Esophagus muscularis mucosa (tissue), 4 donors: ENCODE results near the gene AOC3. TPM values are rescaled to one million over a fixed set of nuclear protein-coding genes. Genes with fewer than 3 reads are reported as not detected.

Source experiments
- DNase-seq: peaks from one replicate; pipeline ENCODE4 v3.0.0-alpha.2; 2017; ENCODE audit errors: extremely low spot score
- H3K27ac ChIP-seq, 4 donors: fragments of 200-600 bp; sonication (generic); replicated peaks in 1 of 4; 1 replicate in 3 of 4; 2 replicates in 1 of 4; pipeline ENCODE4 v1.5.1; 2016 to 2019; ENCODE audit warnings: mild to moderate bottlenecking in 1 of 4
- H3K27me3 ChIP-seq, 4 donors: fragments of 200-600 bp; sonication (generic); one replicate each; pipeline versions ENCODE4 v1.5.1 to v1.6.0; 2016 to 2019
- H3K36me3 ChIP-seq, 4 donors: fragments of 200-600 bp; sonication (generic); one replicate each; pipeline ENCODE4 v1.5.1; 2016 to 2019
- H3K4me1 ChIP-seq, 4 donors: fragments of 200-600 bp; sonication (generic); one replicate each; pipeline ENCODE4 v1.5.1; 2016 to 2019
- H3K4me3 ChIP-seq, 4 donors: fragments of 200-600 bp; sonication (generic); 1 replicate in 2 of 4; 2 replicates in 2 of 4; pipeline ENCODE4 v1.5.1; 2016 to 2019; ENCODE audit warnings: mild to moderate bottlenecking in 4 of 4, moderate library complexity in 1 of 4
- H3K9me3 ChIP-seq, 4 donors: fragments of 200-600 bp; sonication (generic); 1 replicate in 3 of 4; 2 replicates in 1 of 4; pipeline ENCODE4 v1.5.1; 2016 to 2019
- CTCF ChIP-seq, 3 experiments: fragments of 200-600 bp in 2 of 3; fragments of 450-650 bp in 1 of 3; sonication (generic) in 2 of 3; IDR thresholded peaks; one replicate each; pipeline ENCODE4 v1.5.1; 2017 to 2019; ENCODE audit warnings: antibody characterized with exemption in 3 of 3, mild to moderate bottlenecking in 2 of 3, moderate library complexity in 1 of 3
- EP300 ChIP-seq: sonication (generic); formaldehyde crosslinking; IDR thresholded peaks from one replicate; pipeline ENCODE4 v1.6.1; 2017; ENCODE audit warnings: antibody characterized with exemption
- POLR2A ChIP-seq: fragments of 450-650 bp; IDR thresholded peaks from one replicate; pipeline ENCODE4 v1.6.1; 2017; ENCODE audit warnings: antibody characterized with exemption, moderate library complexity, mild to moderate bottlenecking, low read depth
- POLR2AphosphoS5 ChIP-seq, 2 donors: sonication (generic); formaldehyde crosslinking; IDR thresholded peaks; one replicate each; pipeline ENCODE4 v1.6.1; 2017; ENCODE audit warnings: antibody characterized with exemption in 2 of 2
- WGBS: methylation state at CpG from one replicate; pipeline ENCODE4 v1.1.5; 2018; 5-methylcytosine and 5-hydroxymethylcytosine counted together
- intact Hi-C: fragments of 100-400 bp; cut with DNase I; formaldehyde crosslinking; loops from one replicate; pipeline ENCODE4 v1.15.1; 2023
- total RNA-seq, 4 donors: library from RNA; depleted of rRNA; stranded (reverse); fragments of >200 nt; gene quantifications; one replicate each; pipeline versions ENCODE4 v1.1.0 to v1.2.1, GENCODE V29; 2016

AOC3 gene
- total RNA-seq, 4 donors from 2014 or later: 89.0 to 242 (median 118) TPM

DNA sequence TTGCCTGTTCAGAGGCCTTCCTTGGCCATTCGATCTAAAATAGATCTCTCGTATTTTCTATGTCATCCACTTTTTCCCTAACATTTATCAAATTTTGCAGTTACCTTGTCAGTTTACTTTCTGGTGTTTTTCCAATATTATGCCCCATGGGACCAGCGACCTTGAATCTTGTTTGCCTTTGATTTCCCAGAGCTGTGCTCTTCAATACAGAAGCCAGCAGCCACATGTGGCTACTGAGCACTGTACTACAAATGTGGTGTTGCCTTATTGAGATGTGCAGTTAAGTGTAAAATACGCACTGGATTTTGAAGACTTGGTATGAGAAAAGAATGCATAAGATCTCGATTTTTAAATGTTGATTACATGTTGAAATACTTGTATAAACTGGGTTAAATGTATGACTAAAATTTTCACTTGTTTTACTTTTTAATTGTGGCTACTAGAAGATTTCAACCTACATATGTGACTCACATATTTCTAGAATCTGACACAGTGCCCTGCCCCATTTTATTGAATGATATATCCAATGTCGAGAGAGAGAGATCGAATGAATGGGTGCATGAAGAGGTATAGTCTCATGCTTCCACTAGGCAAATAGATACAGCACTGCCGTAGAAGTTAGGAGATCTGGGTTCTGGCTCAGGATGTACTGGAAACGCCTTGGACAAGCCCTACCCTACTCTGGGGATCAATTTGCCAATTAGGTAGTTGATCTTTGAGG, 18.6 kb upstream of the AOC3 start:
- peak overlapping the region; percentile 87 to 94 (median 92) for H3K4me3 ChIP-seq
- no peaks in the 10 kb centered on the region for H3K27me3 ChIP-seq
- H3K27ac ChIP-seq: peak overlapping the region; percentile 86 to 95 (median 89)
- no peak for TF ChIP-seq POLR2AphosphoS5 (IDR thresholded peaks at IDR 0.05)
- no peak for TF ChIP-seq CTCF (IDR thresholded peaks at IDR 0.05)
- TF ChIP-seq EP300: no peak
- no peak for TF ChIP-seq POLR2A
- intact Hi-C loops: no loop called here
- 55% methylated on average over 9 of the region's 9 CpGs for WGBS
- peaks cover 17 to 32% (median 25%) of the 10 kb centered on the region in 4 donors for H3K4me1 ChIP-seq
- no peak for DNase-seq
- peaks cover 4 to 28% (median 26%) of the 10 kb centered on the region in 4 donors for H3K36me3 ChIP-seq
- no peaks in the 10 kb centered on the region for H3K9me3 ChIP-seq

GRCh38 chr17:42832934-42833766, 17.8 kb upstream of the AOC3 start, which contains the start of gene PSME3:
Gene PSME3 (plus strand): TSS chr17:42833397. CDS start chr17:42833632, 235 bp downstream.
- Histone ChIP-seq H3K4me3 (peak within 1 kb of the TSS; percentile 87 to 94 (median 92)), H3K27me3 (no peaks in the 10 kb centered on the region), H3K36me3 (peaks cover 9 to 36% (median 34%) of the 10 kb centered on the region in 4 donors), H3K27ac (peak within 1 kb of the TSS; percentile 86 to 95 (median 89)), H3K4me1 (peaks cover 17 to 32% (median 25%) of the 10 kb centered on the region in 4 donors), H3K9me3 (no peaks in the 10 kb centered on the region)
- WGBS: under 1% methylated on average over 29 of the region's 71 CpGs
- TF ChIP-seq POLR2AphosphoS5 (IDR thresholded peaks at IDR 0.05) (peak; percentile 97 to 99), POLR2A (peak; percentile 94), EP300 (no peak), CTCF (IDR thresholded peaks at IDR 0.05) (no peak)
- intact Hi-C loops: no loop called here
- peak; percentile 97 for DNase-seq

- DNase-seq: no peak
- intact Hi-C loops: no loop called here
Observed at GRCh38 chr17:42833767-42834422, 17.1 kb upstream of the AOC3 start.

More at GRCh38 chr17:42833767-42834422, 17.1 kb upstream of the AOC3 start:
- peak overlapping the region; percentile 86 to 95 (median 89) for H3K27ac ChIP-seq
- peaks cover 16 to 44% (median 41%) of the 10 kb centered on the region in 4 donors for H3K36me3 ChIP-seq
- no peaks in the 10 kb centered on the region for H3K27me3 ChIP-seq
- peak overlapping the region; percentile 87 to 94 (median 92) for H3K4me3 ChIP-seq
- WGBS: 7% methylated on average over 15 of the region's 18 CpGs
- H3K9me3 ChIP-seq: no peaks in the 10 kb centered on the region
- peaks cover 17 to 32% (median 25%) of the 10 kb centered on the region in 4 donors for H3K4me1 ChIP-seq
- no peak for TF ChIP-seq EP300
- no peak for TF ChIP-seq POLR2AphosphoS5 (IDR thresholded peaks at IDR 0.05)
- TF ChIP-seq POLR2A: no peak
- no peak for TF ChIP-seq CTCF (IDR thresholded peaks at IDR 0.05)
